Measurements from ENCODE around the gene NDST1. TPM values are rescaled to one million over a fixed set of nuclear protein-coding genes. Genes with fewer than 3 reads are reported as not detected.

The NDST1 gene
- total RNA-seq, 3 donors from 2014 or later, result 5.0 to 8.0 (median 5.6) TPM

DNA sequence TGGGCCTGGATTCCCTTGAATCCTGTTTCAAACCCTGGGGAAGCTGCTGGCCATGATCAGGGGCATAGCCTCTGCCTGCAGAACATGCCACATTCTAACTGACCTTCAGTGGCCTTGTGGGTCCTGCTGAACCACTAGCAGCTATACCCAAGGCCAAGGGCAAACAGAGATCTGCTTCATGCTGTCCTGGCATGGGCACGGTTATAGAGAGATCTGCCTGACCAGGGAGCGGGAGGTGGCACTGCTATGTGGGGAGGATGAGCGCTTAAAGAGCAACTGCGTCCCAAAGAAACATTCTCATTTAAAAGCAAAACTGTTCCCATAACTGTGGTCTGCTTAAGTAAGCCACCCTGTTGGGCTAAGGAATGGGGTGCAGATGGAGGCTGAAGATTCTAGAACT, 96.1 kb downstream of the NDST1 start:
- no peak for ATAC-seq
- no peaks in the 10 kb centered on the region for H3K9me3 Mint-ChIP-seq
- H3K27me3 Mint-ChIP-seq (ENCODE audit: low read depth), result no peaks in the 10 kb centered on the region
- no peaks in the 10 kb centered on the region for H3K4me1 Mint-ChIP-seq (ENCODE audit: low read depth)
- H3K36me3 Mint-ChIP-seq (ENCODE audit: insufficient read depth), result no peaks in the 10 kb centered on the region
- DNase-seq, result no peak
- no peak overlapping the region for H3K4me3 Mint-ChIP-seq

- no peak for ATAC-seq
- no peak for DNase-seq
- no peak overlapping the region for H3K4me3 Mint-ChIP-seq
- no peaks in the 10 kb centered on the region for H3K36me3 Mint-ChIP-seq (ENCODE audit: insufficient read depth)
- H3K4me1 Mint-ChIP-seq (ENCODE audit: low read depth), result no peaks in the 10 kb centered on the region
- H3K9me3 Mint-ChIP-seq, result no peaks in the 10 kb centered on the region
- no peaks in the 10 kb centered on the region for H3K27me3 Mint-ChIP-seq (ENCODE audit: low read depth)
Measured at GRCh38 chr5:150604894-150605440, 97.0 kb downstream of the NDST1 start.

DNA sequence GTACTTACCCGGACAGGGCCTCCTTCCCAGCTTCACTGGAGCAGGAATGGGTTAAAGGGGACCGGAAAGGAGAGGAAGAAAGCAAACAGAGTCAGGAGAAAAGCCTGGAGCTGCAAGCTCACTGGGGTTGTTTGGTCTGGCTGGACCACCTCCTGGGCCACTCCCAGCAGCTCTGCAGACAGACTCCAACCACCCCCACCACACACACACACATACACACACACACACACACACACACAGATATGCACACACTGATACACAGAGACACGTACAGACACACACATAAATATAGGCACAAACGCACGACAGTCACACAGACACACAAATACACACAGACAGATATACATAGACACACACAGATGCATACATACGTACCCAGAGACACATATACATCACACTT, 97.6 kb downstream of the NDST1 start:
- H3K9me3 Mint-ChIP-seq, result no peaks in the 10 kb centered on the region
- H3K4me1 Mint-ChIP-seq (ENCODE audit: low read depth), result no peaks in the 10 kb centered on the region
- no peak for DNase-seq
- H3K4me3 Mint-ChIP-seq, result no peak overlapping the region
- H3K36me3 Mint-ChIP-seq (ENCODE audit: insufficient read depth), result no peaks in the 10 kb centered on the region
- ATAC-seq, result no peak
- H3K27me3 Mint-ChIP-seq (ENCODE audit: low read depth), result no peaks in the 10 kb centered on the region

- H3K9me3 Mint-ChIP-seq, result no peaks in the 10 kb centered on the region
- ATAC-seq (no peak), DNase-seq (no peak)
- no peak overlapping the region for H3K4me3 Mint-ChIP-seq
- H3K4me1 Mint-ChIP-seq (ENCODE audit: low read depth), result no peaks in the 10 kb centered on the region
- no peaks in the 10 kb centered on the region for H3K36me3 Mint-ChIP-seq (ENCODE audit: insufficient read depth)
- H3K27me3 Mint-ChIP-seq (ENCODE audit: low read depth), result no peaks in the 10 kb centered on the region
Measured at GRCh38 chr5:150606476-150606875, 98.5 kb downstream of the NDST1 start.

GRCh38 chr5:150607105-150607504, 99.2 kb downstream of the NDST1 start:
- ATAC-seq, result no peak
- no peaks in the 10 kb centered on the region for H3K9me3 Mint-ChIP-seq
- H3K27me3 Mint-ChIP-seq (ENCODE audit: low read depth), result no peaks in the 10 kb centered on the region
- H3K4me1 Mint-ChIP-seq (ENCODE audit: low read depth), result no peaks in the 10 kb centered on the region
- H3K4me3 Mint-ChIP-seq, result no peak overlapping the region
- H3K36me3 Mint-ChIP-seq (ENCODE audit: insufficient read depth), result no peaks in the 10 kb centered on the region
- no peak for DNase-seq

Other genes starting within 250 kb of the NDST1 start
- not detected for gene CAMK2A, start 218.4 kb upstream of the NDST1 start, total RNA-seq
- gene ARSI, start 205.2 kb upstream of the NDST1 start, total RNA-seq, result not detected
- gene TCOF1, start 150.4 kb upstream of the NDST1 start, total RNA-seq, result 100 to 1,000 TPM; 153 to 160 (median 156) TPM
- 100 to 1,000 TPM; 230 to 299 (median 241) TPM for gene CD74, start 95.2 kb upstream of the NDST1 start, total RNA-seq
- gene RPS14, start 58.4 kb upstream of the NDST1 start, total RNA-seq, result 1,000 to 10,000 TPM; 2,955 to 3,473 (median 3,075) TPM
- 1 to 10 TPM in 1 of 3 donors, under 1 TPM in 2; 0.56 to 1.4 (median 0.79) TPM for gene SYNPO, start 132.5 kb downstream of the NDST1 start, total RNA-seq
- under 1 TPM in 2 of 3 donors, not detected in 1; 0.21 to 0.86 TPM for gene MYOZ3, start 153.1 kb downstream of the NDST1 start, total RNA-seq
- 10 to 100 TPM; 81.6 to 92.7 (median 86.5) TPM for gene RBM22, start 192.9 kb downstream of the NDST1 start, total RNA-seq

Measured in activated T-cell treated with anti-CD3 and anti-CD28 coated beads, Interleukin-2, amount 50 U/mL, for 4 hours (primary cell).